Ovary (tissue), 9 donors: Measurements from ENCODE around the gene GPR142. TPM values are rescaled to one million over a fixed set of nuclear protein-coding genes. Genes with fewer than 3 reads are reported as not detected.

Experiments used
- DNase-seq, 5 donors: peaks; one replicate each; pipeline ENCODE4 v3.0.0-alpha.2; 2019 to 2020
- H3K27ac ChIP-seq, 2 donors: fragments of 200-600 bp; one replicate each; pipeline versions ENCODE4 v1.5.1 to v1.8.0; 2019 to 2022
- H3K27me3 ChIP-seq: fragments of 200-600 bp; one replicate; pipeline ENCODE4 v1.8.0; 2022
- H3K36me3 ChIP-seq: fragments of 200-600 bp; sonication (generic); one replicate; pipeline ENCODE4 v1.5.1; 2019
- H3K4me1 ChIP-seq: one replicate; pipeline ENCODE4 v1.8.1; 2013; ENCODE audit warnings: mild to moderate bottlenecking, moderate library complexity; ENCODE audit not compliant: insufficient read depth
- H3K4me3 ChIP-seq: fragments of 200-600 bp; sonication (generic); one replicate; pipeline ENCODE4 v1.5.1; 2017
- H3K9me3 ChIP-seq, 2 donors: fragments of 200-600 bp in 1 of 2; sonication (generic) in 1 of 2; one replicate each; pipeline versions ENCODE4 v1.5.1 to v1.8.1; 2013 to 2019; ENCODE audit warnings: mild to moderate bottlenecking in 1 of 2, moderate library complexity in 1 of 2
- CTCF ChIP-seq, 3 donors: fragments of 450-650 bp in 2 of 3; fragments of 200-600 bp in 1 of 3; IDR thresholded peaks; one replicate each; pipeline versions ENCODE4 v1.5.1 to v1.8.0; 2016 to 2022; ENCODE audit warnings: antibody characterized with exemption in 3 of 3, mild to moderate bottlenecking in 1 of 3
- EP300 ChIP-seq: sonication (generic); formaldehyde crosslinking; IDR thresholded peaks from one replicate; pipeline ENCODE4 v1.6.1; 2017; ENCODE audit warnings: antibody characterized with exemption
- POLR2A ChIP-seq: fragments of 450-650 bp; IDR thresholded peaks from one replicate; pipeline ENCODE4 v1.6.1; 2017; ENCODE audit warnings: antibody characterized with exemption, mild to moderate bottlenecking, moderate library complexity
- WGBS, 3 donors: extraction: QIAGEN DNeasy Blood & Tissue Kit in 1 of 3; methylation state at CpG; one replicate each; pipeline versions ENCODE4 v1.1.5 to v1.1.7; 2013 to 2017; 5-methylcytosine and 5-hydroxymethylcytosine counted together
- intact Hi-C, 4 donors: fragments of 100-400 bp; cut with DNase I; formaldehyde crosslinking; loops; one replicate each; pipeline versions ENCODE4 v1.11.0 to v1.15.1; 2022 to 2023
- polyA plus RNA-seq, 2 donors: library from polyadenylated mRNA; stranded (reverse); fragments of 200-250 nt in 1 of 2; fragments of 350-450 nt in 1 of 2; fragmentation: Illumina TruSeq in 1 of 2; extraction: RNeasy Lipid Tissue Mini Kit (QIAGEN cat#74804) in 1 of 2; gene quantifications; one replicate each; pipeline ENCODE4 v1.2.3, GENCODE V29; 2013 to 2014
- total RNA-seq, 7 donors: library from RNA; depleted of rRNA in 2 of 7; stranded (reverse); fragments of >200 nt in 2 of 7; fragmentation: NEBNext Ultra II Directional in 3 of 7; extraction: Animal tissue kit (Norgen Biotek cat#: 25700) in 3 of 7; gene quantifications; one replicate each; pipeline versions ENCODE4 v1.1.0 to v1.2.4, GENCODE V29; 2016 to 2023
- donor health status: DM: no; HTN: no; CAD: no; lungs with moderate emphysema.
- donor health status: DM: no; HTN: no; CAD: no.
- donor health status: Bipolar disorder and iron deficiency.
- donor health status: DM: yes; HTN: yes; CAD: no.
- donor health status: DM: no; HTN: no; CAD: no.
- donor health status: DM: yes; HTN: yes; CAD: no.

GPR142 gene
- total and polyA plus RNA-seq, 9 donors, result 0.05 to 0.25 TPM; not detected in 7

DNA sequence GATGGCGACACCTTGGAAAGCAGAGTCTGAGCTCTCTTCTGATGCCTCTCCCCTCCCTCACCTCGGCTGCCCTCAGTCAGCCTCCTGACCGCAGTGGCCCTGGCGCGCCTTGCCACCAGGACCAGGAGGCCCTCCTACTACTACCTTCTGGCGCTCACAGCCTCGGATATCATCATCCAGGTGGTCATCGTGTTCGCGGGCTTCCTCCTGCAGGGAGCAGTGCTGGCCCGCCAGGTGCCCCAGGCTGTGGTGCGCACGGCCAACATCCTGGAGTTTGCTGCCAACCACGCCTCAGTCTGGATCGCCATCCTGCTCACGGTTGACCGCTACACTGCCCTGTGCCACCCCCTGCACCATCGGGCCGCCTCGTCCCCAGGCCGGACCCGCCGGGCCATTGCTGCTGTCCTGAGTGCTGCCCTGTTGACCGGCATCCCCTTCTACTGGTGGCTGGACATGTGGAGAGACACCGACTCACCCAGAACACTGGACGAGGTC, 4.4 kb downstream of the GPR142 start:
- Histone ChIP-seq H3K4me1 (no peaks in the 10 kb centered on the region), H3K9me3 (no peaks in the 10 kb centered on the region), H3K27me3 (no peaks in the 10 kb centered on the region), H3K4me3 (no peak overlapping the region), H3K36me3 (no peaks in the 10 kb centered on the region), H3K27ac (no peak overlapping the region)
- intact Hi-C loops, result no loop called here
- WGBS, 3 donors, result 87 to 96% (median 95%) methylated on average over 26 of the region's 26 CpGs
- TF ChIP-seq EP300 (no peak), POLR2A (no peak), CTCF (IDR thresholded peaks at IDR 0.05) (no peak)
- no peak for DNase-seq

DNA sequence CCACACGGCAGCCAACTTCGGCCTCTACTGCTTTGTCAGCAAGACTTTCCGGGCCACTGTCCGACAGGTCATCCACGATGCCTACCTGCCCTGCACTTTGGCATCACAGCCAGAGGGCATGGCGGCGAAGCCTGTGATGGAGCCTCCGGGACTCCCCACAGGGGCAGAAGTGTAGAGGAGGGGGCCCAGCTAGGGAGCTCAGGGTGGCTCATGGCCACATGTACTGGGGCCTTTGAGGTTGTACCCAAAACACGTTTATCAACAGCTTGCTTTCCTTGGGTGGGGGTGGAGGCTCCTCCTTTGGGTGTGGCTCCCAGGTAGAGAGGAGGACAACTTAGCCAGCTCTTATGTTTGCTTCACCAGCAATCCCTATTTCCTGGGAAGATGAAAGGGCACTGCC, 5.1 kb downstream of the GPR142 start:
- H3K36me3 ChIP-seq, result no peaks in the 10 kb centered on the region
- no peak overlapping the region for H3K27ac ChIP-seq
- no peaks in the 10 kb centered on the region for H3K27me3 ChIP-seq
- intact Hi-C loops, result no loop called here
- TF ChIP-seq EP300 (no peak), POLR2A (no peak), CTCF (IDR thresholded peaks at IDR 0.05) (no peak)
- no peaks in the 10 kb centered on the region for H3K9me3 ChIP-seq
- H3K4me1 ChIP-seq, result no peaks in the 10 kb centered on the region
- 88 to 95% (median 93%) methylated on average over 9 of the region's 9 CpGs for WGBS, 3 donors
- no peak overlapping the region for H3K4me3 ChIP-seq
- DNase-seq, result no peak

DNA sequence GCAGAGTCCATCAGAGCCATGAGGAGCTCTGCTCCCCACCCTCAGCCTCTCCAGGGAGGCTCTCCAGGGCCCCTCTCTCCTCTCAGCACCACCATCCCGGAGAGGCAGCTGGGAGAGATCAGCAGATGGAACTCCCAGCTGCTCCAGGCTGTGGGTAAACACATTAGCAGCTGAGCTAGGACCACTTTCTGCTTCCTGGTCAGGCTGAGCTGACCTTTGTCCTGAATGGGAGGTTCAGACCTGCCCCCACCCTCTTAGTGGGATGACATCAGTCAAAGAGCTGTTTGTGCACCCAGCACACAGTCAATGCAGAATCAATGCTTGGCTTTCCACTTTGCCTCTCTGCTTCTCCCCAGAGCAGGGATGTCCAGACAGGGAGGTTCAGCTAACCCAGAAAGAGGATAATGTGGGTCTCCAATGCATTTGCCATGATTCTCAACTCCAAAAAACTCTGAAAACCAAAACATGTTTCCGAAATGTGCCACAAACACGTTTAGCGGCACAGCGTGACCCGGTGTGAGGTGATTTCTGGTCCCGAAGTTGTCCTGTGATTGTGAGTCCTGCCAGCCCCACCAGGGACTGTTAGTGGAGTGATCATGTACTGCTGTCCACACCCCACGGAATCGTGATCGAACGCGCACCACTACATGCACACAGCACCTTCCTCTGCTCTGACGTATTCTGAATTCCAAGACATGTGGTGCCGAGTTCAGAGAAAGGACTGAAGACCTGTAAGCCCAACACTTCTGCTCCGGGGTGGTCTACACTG, 6.7 kb downstream of the GPR142 start:
- 76 to 82% (median 80%) methylated on average over 15 of the region's 15 CpGs for WGBS, 3 donors
- Histone ChIP-seq H3K36me3 (no peaks in the 10 kb centered on the region), H3K4me3 (no peak overlapping the region), H3K4me1 (no peaks in the 10 kb centered on the region), H3K27ac (no peak overlapping the region), H3K27me3 (no peaks in the 10 kb centered on the region), H3K9me3 (no peaks in the 10 kb centered on the region)
- intact Hi-C loops, result no loop called here
- no peak for TF ChIP-seq POLR2A
- no peak for TF ChIP-seq EP300
- no peak for TF ChIP-seq CTCF (IDR thresholded peaks at IDR 0.05)
- no peak for DNase-seq

DNA sequence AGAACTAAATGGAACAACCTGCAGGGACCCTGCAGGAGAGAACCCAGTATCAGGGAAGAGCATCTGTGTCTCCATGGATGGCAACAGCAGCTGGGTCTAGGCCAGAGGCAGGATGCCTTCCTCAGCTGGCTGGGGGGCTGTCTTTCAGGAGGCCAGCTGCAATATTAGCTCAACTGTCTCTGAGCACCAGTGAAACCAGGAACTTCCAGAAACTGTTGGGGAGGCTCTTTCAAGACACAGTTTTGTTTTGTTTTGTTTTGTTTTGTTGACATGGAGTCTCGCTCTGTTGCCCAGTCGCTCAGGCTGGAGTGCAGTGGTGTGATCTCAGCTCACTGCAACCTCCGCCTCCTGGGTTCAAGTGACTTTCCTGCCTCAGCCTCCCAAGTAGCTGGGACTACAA, 7.6 kb downstream of the GPR142 start:
- 79 to 96% (median 79%) methylated on average over 3 of the region's 3 CpGs for WGBS, 3 donors
- Histone ChIP-seq H3K27ac (no peak overlapping the region), H3K27me3 (no peaks in the 10 kb centered on the region), H3K36me3 (no peaks in the 10 kb centered on the region), H3K9me3 (no peaks in the 10 kb centered on the region), H3K4me3 (no peak overlapping the region), H3K4me1 (peaks cover 1% of the 10 kb centered on the region)
- no peak for DNase-seq
- intact Hi-C loops, result no loop called here
- TF ChIP-seq POLR2A (no peak), CTCF (IDR thresholded peaks at IDR 0.05) (no peak), EP300 (no peak)
